OCI-LY7 (cell line): ENCODE data around the gene GRIN2C.

Experiments
- CTCF ChIP-seq: fragments of 200-600 bp; sonication (generic); conservative IDR thresholded peaks from 2 replicates; pipeline ENCODE4 v1.5.1; 2014; ENCODE audit warnings: mild to moderate bottlenecking, antibody characterized with exemption, low read length, moderate library complexity, mixed read lengths
- EZH2phosphoT487 ChIP-seq: fragments of 200-600 bp; sonication (generic); IDR thresholded peaks from 2 replicates; pipeline ENCODE4 v1.6.1; 2018; ENCODE audit warnings: low read depth, borderline replicate concordance, mild to moderate bottlenecking, mixed run types, antibody characterized with exemption, low read length, moderate library complexity, mixed read lengths

GRCh38 chr17:74830861-74831260 is 28.8 kb downstream of the GRIN2C start:
- TF ChIP-seq CTCF = no peak
- no peak for TF ChIP-seq EZH2phosphoT487
